GM21529 (cell line): ENCODE data around the gene STRA8.
A peak's percentile ranks its signal among the peaks of the same experiment; 100 is the strongest.

Experiments
- ATAC-seq: cut with Tn5 transposase; IDR thresholded peaks from one replicate; pipeline ENCODE4 v1.9.1; 2021; ENCODE audit not compliant: unreplicated experiment

STRA8 gene

GRCh38 chr7:135263321-135263970 is 29.8 kb downstream of the STRA8 start:
- no peak for ATAC-seq

GRCh38 chr7:135265637-135266036 is 32.0 kb downstream of the STRA8 start:
- ATAC-seq, result no peak

GRCh38 chr7:135269921-135270320 is 36.3 kb downstream of the STRA8 start:
- ATAC-seq, result no peak

- no peak for ATAC-seq
Observed at GRCh38 chr7:135270577-135271254, 37.1 kb downstream of the STRA8 start.

- ATAC-seq, result no peak
Observed at GRCh38 chr7:135271255-135271615, 37.6 kb downstream of the STRA8 start.

GRCh38 chr7:135272303-135272702 is 38.7 kb downstream of the STRA8 start:
- no peak for ATAC-seq

- no peak for ATAC-seq
Observed at GRCh38 chr7:135273581-135273980, 39.9 kb downstream of the STRA8 start.

- peak; percentile 92 for ATAC-seq
Observed at GRCh38 chr7:135274495-135275268, 41.0 kb downstream of the STRA8 start.

GRCh38 chr7:135275971-135276580 is 42.4 kb downstream of the STRA8 start:
- no peak for ATAC-seq

GRCh38 chr7:135277161-135277560 is 43.5 kb downstream of the STRA8 start:
- ATAC-seq, result no peak

GRCh38 chr7:135281363-135281949 is 47.8 kb downstream of the STRA8 start:
- ATAC-seq, result peak; percentile 100

- ATAC-seq, result no peak
Observed at GRCh38 chr7:135282561-135283254, 49.1 kb downstream of the STRA8 start.

GRCh38 chr7:135283959-135284638 is 50.5 kb downstream of the STRA8 start:
- no peak for ATAC-seq

- no peak for ATAC-seq
Observed at GRCh38 chr7:135285547-135286233, 52.1 kb downstream of the STRA8 start.

- no peak for ATAC-seq
Observed at GRCh38 chr7:135286876-135287275, 53.2 kb downstream of the STRA8 start.

GRCh38 chr7:135290594-135290993 is 57.0 kb downstream of the STRA8 start:
- ATAC-seq, result no peak

- no peak for ATAC-seq
Observed at GRCh38 chr7:135291809-135292253, 58.2 kb downstream of the STRA8 start.

GRCh38 chr7:135299235-135299634 is 65.6 kb downstream of the STRA8 start:
- no peak for ATAC-seq
